PC-3 (cell line): ENCODE measurements around the gene FLNC. TPM values are rescaled to one million over a fixed set of nuclear protein-coding genes. Genes with fewer than 3 reads are reported as not detected.

ENCODE experiments used
- ATAC-seq: fragments of 200-7000 bp; cut with Tn5 transposase; 2 replicates; pipeline ENCODE4 v1.9.1; 2020; ENCODE audit warnings: mild to moderate bottlenecking, moderate library complexity
- BruUV-seq: library from RNA; stranded (reverse); fragments of 400-500 nt; replicated peaks from 2 replicates; lab custom pipeline; 2021; lab: Mats Ljungman, UMichigan
- CTCF ChIA-PET: fragments of 300-600 bp; sonication (Branson Sonifier 250); formaldehyde crosslinking; loops from one replicate; lab custom pipeline; 2022; ENCODE audit warnings: antibody characterized with exemption; lab: Charles Lee
- POLR2A ChIA-PET: fragments of 300-600 bp; sonication (Branson Sonifier 250); formaldehyde crosslinking; loops from one replicate; lab custom pipeline; 2022; ENCODE audit warnings: antibody characterized with exemption; ENCODE audit not compliant: unreplicated experiment; lab: Charles Lee
- DNase-seq: peaks from one replicate; pipeline ENCODE4 v3.0.0-alpha.2; 2015
- H2AFZ ChIP-seq: fragments of 300-600 bp; sonication (generic); 2 replicates; pipeline ENCODE4 v1.6.0; 2016; ENCODE audit warnings: antibody characterized with exemption, low read length
- H3F3A ChIP-seq: fragments of 300-600 bp; sonication (generic); one replicate; pipeline ENCODE4 v1.6.0; 2017; ENCODE audit warnings: antibody characterized with exemption, low read length, control low read depth, mild to moderate bottlenecking; ENCODE audit not compliant: unreplicated experiment
- H3K27ac ChIP-seq: fragments of 300-600 bp; sonication (generic); 2 replicates; pipeline ENCODE4 v1.5.1; 2016; ENCODE audit warnings: mild to moderate bottlenecking, low read length
- H3K27me3 ChIP-seq: fragments of 300-600 bp; sonication (generic); 2 replicates; pipeline ENCODE4 v1.6.1; 2016; ENCODE audit warnings: low read length, mixed read lengths
- H3K36me3 ChIP-seq: fragments of 300-600 bp; sonication (generic); 2 replicates; pipeline ENCODE4 v1.6.1; 2016; ENCODE audit warnings: low read depth, mixed run types, low read length, mixed read lengths
- H3K4me1 ChIP-seq: fragments of 300-600 bp; sonication (generic); 2 replicates; pipeline ENCODE4 v1.5.1; 2016; ENCODE audit warnings: low read length; ENCODE audit not compliant: insufficient read depth
- H3K4me2 ChIP-seq: fragments of 300-600 bp; sonication (generic); 2 replicates; pipeline ENCODE4 v1.6.0; 2016; ENCODE audit warnings: low read length
- H3K4me3 ChIP-seq: fragments of 300-600 bp; sonication (generic); 2 replicates; pipeline ENCODE4 v1.5.1; 2016; ENCODE audit warnings: mild to moderate bottlenecking, low read length, mixed read lengths
- H3K79me2 ChIP-seq: fragments of 300-600 bp; sonication (generic); 2 replicates; pipeline ENCODE4 v1.6.1; 2017; ENCODE audit warnings: low read length, mixed read lengths
- H3K9ac ChIP-seq: fragments of 300-600 bp; sonication (generic); 2 replicates; pipeline ENCODE4 v1.6.0; 2016; ENCODE audit warnings: mild to moderate bottlenecking, low read length
- H3K9me2 ChIP-seq: fragments of 300-600 bp; sonication (generic); replicated peaks from 2 replicates; pipeline ENCODE4 v1.6.1; 2016; ENCODE audit warnings: mixed run types, low read length, mixed read lengths
- H3K9me3 ChIP-seq: fragments of 300-600 bp; sonication (generic); 2 replicates; pipeline ENCODE4 v1.6.1; 2016; ENCODE audit warnings: low read length, mixed read lengths
- H4K20me1 ChIP-seq: fragments of 300-600 bp; sonication (generic); 2 replicates; pipeline ENCODE4 v1.6.1; 2016; ENCODE audit warnings: low read length, mixed read lengths
- CTCF ChIP-seq: fragments of 300-600 bp; sonication (generic); conservative IDR thresholded peaks from 2 replicates; pipeline ENCODE4 v1.5.1; 2017; ENCODE audit warnings: antibody characterized with exemption, low read depth, mild to moderate bottlenecking, low read length
- EZH2 ChIP-seq: fragments of 300-600 bp; sonication (generic); IDR thresholded peaks from one replicate; pipeline ENCODE4 v1.6.1; 2017; ENCODE audit warnings: antibody characterized with exemption, mild to moderate bottlenecking, low read length; ENCODE audit not compliant: unreplicated experiment
- EZH2phosphoT487 ChIP-seq: fragments of 300-600 bp; sonication (generic); IDR thresholded peaks from 2 replicates; pipeline ENCODE4 v1.6.1; 2018; ENCODE audit warnings: mild to moderate bottlenecking, antibody characterized with exemption, low read length, borderline replicate concordance
- intact Hi-C: fragments of 100-400 bp; cut with micrococcal nuclease; formaldehyde crosslinking; loops from 2 replicates; pipeline ENCODE4 v1.9.0; 2023
- total RNA-seq: library from RNA; depleted of rRNA; stranded (reverse); fragments of >200 nt; gene quantifications from 2 replicates; pipeline ENCODE4 v1.2.3, GENCODE V29; 2014

FLNC gene
- total RNA-seq, 1 experiment from 2014 or later = 88.7 TPM

DNA sequence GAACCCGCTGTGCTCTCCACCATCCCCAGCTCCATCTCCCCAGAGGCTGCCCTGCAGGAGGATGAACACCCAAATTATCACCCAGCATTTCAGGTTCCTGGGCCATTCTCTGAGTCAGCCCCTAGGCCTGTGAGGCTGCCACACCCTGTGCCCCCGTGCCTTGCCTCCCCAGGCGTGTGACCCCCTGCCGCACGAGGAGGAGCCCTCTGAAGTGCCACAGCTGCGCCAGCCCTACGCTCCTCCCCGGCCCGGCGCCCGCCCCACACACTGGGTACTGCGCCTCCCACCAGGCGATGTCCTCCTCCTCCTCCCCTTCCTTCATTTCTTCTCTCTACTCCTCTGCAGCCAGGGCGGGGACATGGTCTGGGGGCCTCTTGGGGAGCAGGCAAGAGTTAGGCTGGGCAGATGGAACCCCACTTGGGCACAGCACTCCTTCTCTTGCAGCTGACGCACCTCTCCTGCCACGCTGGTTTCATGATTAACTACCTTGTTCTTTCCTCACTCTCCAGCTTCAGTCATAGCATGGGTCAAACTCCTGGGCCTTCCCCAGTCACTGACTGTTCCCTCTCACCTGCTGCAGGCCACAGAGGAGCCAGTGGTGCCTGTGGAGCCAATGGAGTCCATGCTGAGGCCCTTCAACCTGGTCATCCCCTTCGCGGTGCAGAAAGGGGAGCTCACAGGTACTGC lies 19.7 kb downstream of the FLNC start:
- no peaks in the 10 kb centered on the region for H3K79me2 ChIP-seq
- H3K9me2 ChIP-seq = no peaks in the 10 kb centered on the region
- H3K27me3 ChIP-seq = no peaks in the 10 kb centered on the region
- ATAC-seq = no peak
- H3K4me2 ChIP-seq = no peak overlapping the region
- no peak overlapping the region for H3K9ac ChIP-seq
- H3F3A ChIP-seq = no peaks in the 10 kb centered on the region
- H3K36me3 ChIP-seq = no peaks in the 10 kb centered on the region
- no peak overlapping the region for H2AFZ ChIP-seq
- POLR2A ChIA-PET = interaction anchor here (0.6 kb wide), 1 partner anchor 21 kb away, joined by 11 read pairs; no protein-coding TSS in a partner anchor
- TF ChIP-seq CTCF = no peak
- TF ChIP-seq EZH2phosphoT487 = no peak
- TF ChIP-seq EZH2 = no peak
- H4K20me1 ChIP-seq = no peaks in the 10 kb centered on the region
- H3K9me3 ChIP-seq = no peaks in the 10 kb centered on the region
- DNase-seq = no peak
- intact Hi-C loops = no loop called here
- H3K4me1 ChIP-seq = no peaks in the 10 kb centered on the region
- no TSS peak for BruUV-seq
- no peak overlapping the region for H3K27ac ChIP-seq
- H3K4me3 ChIP-seq = no peak overlapping the region
- CTCF ChIA-PET = interaction anchor here (0.6 kb wide), 1 partner anchor 1483 kb away, joined by 4 read pairs; no protein-coding TSS in a partner anchor

- H2AFZ ChIP-seq = no peak overlapping the region
- H3K4me3 ChIP-seq = no peak overlapping the region
- H3K79me2 ChIP-seq = no peaks in the 10 kb centered on the region
- H3K4me2 ChIP-seq = no peak overlapping the region
- H3F3A ChIP-seq = no peaks in the 10 kb centered on the region
- no peaks in the 10 kb centered on the region for H3K9me2 ChIP-seq
- DNase-seq = no peak
- ChIA-PET POLR2A (no interaction called here), CTCF (no interaction called here)
- H3K36me3 ChIP-seq = no peaks in the 10 kb centered on the region; the same call in 1 of the 2 replicates
- no peak for ATAC-seq
- BruUV-seq = no TSS peak
- H3K4me1 ChIP-seq = no peaks in the 10 kb centered on the region
- intact Hi-C loops = no loop called here
- no peak overlapping the region for H3K27ac ChIP-seq
- no peaks in the 10 kb centered on the region for H3K27me3 ChIP-seq
- TF ChIP-seq CTCF (no peak), EZH2 (no peak), EZH2phosphoT487 (no peak)
- H3K9me3 ChIP-seq = no peaks in the 10 kb centered on the region
- no peak overlapping the region for H3K9ac ChIP-seq
- H4K20me1 ChIP-seq = no peaks in the 10 kb centered on the region
Measured at GRCh38 chr7:128852537-128853254, 22.5 kb downstream of the FLNC start.

GRCh38 chr7:128853799-128854198 lies 23.6 kb downstream of the FLNC start:
- no peak overlapping the region for H2AFZ ChIP-seq
- TF ChIP-seq EZH2 = no peak
- CTCF ChIA-PET = no interaction called here

More at GRCh38 chr7:128853799-128854198, 23.6 kb downstream of the FLNC start:
- Histone ChIP-seq H3K9ac (no peak overlapping the region), H3K4me2 (no peak overlapping the region), H3F3A (no peaks in the 10 kb centered on the region), H3K4me3 (no peak overlapping the region), H3K4me1 (no peaks in the 10 kb centered on the region), H3K9me3 (no peaks in the 10 kb centered on the region), H4K20me1 (no peaks in the 10 kb centered on the region), H3K27ac (no peak overlapping the region), H3K27me3 (no peaks in the 10 kb centered on the region), H3K36me3 (no peaks in the 10 kb centered on the region; the same call in 1 of the 2 replicates), H3K79me2 (no peaks in the 10 kb centered on the region), H3K9me2 (no peaks in the 10 kb centered on the region)
- ATAC-seq (no peak), DNase-seq (no peak)
- intact Hi-C loops = no loop called here
- POLR2A ChIA-PET = no interaction called here
- BruUV-seq = TSS peak; percentile 16
